ENCODE measurements around the gene SASH1. TPM values are rescaled to one million over a fixed set of nuclear protein-coding genes. Genes with fewer than 3 reads are reported as not detected.

Gene SASH1
- total and polyA plus RNA-seq, 2 of the 8 experiments (the other 6 are each of a cell fraction or from before 2014, with no cell fraction given) = 6.0 to 20.2 TPM

DNA sequence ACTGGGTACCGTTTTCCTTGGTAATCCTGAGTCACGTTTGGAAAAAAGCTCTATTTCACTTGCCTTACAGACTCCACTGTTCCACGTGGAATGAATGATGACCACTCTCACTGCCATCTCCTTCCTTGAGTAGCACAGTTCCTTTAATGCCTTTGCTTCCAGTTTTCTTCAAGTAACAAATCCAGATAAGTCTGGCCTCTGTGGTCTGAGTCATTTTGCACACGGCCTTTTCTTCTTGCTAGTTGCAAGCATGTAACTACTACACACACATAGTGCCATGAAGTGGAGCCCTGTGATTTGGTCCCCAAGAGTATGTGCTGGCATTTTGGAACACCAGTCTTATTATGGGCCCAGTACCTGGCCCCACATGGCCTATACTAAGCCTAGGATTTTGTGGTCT lies 182.8 kb downstream of the SASH1 start (continued):
- TF ChIP-seq PHF8 (conservative IDR thresholded peaks at IDR 0.05; ENCODE audit: low read depth, low read length) (no peak), TCF12 (IDR thresholded peaks at IDR 0.05; ENCODE audit: low read depth, low read length) (no peak), TBP (IDR thresholded peaks at IDR 0.05; ENCODE audit: low read depth, low read length) (no peak)
- TF ChIP-seq, protein P1, sequence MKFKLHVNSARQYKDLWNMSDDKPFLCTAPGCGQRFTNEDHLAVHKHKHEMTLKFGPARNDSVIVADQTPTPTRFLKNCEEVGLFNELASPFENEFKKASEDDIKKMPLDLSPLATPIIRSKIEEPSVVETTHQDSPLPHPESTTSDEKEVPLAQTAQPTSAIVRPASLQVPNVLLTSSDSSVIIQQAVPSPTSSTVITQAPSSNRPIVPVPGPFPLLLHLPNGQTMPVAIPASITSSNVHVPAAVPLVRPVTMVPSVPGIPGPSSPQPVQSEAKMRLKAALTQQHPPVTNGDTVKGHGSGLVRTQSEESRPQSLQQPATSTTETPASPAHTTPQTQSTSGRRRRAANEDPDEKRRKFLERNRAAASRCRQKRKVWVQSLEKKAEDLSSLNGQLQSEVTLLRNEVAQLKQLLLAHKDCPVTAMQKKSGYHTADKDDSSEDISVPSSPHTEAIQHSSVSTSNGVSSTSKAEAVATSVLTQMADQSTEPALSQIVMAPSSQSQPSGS (IDR thresholded peaks at IDR 0.05; ENCODE audit: low read length) = no peak
- TF ChIP-seq, protein P2, sequence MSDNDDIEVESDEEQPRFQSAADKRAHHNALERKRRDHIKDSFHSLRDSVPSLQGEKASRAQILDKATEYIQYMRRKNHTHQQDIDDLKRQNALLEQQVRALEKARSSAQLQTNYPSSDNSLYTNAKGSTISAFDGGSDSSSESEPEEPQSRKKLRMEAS (IDR thresholded peaks at IDR 0.05) = no peak

Measured in H1 (cell line).